HepG2 (cell line): ENCODE data around the gene PLEKHN1. TPM values are rescaled to one million over a fixed set of nuclear protein-coding genes. Genes with fewer than 3 reads are reported as not detected.

Experiments
- AHR ChIP-seq: IDR thresholded peaks from 2 replicates; pipeline ENCODE4 v1.6.1; 2018; ENCODE audit warnings: missing genetic modification reagents, missing compliant biosample characterization
- ARNT ChIP-seq: fragments of 450-650 bp; IDR thresholded peaks from 2 replicates; pipeline ENCODE4 v1.6.1; 2017
- CENPX ChIP-seq: sonication (generic); formaldehyde crosslinking; IDR thresholded peaks from 2 replicates; pipeline ENCODE4 v1.9.0; 2021; ENCODE audit warnings: mild to moderate bottlenecking, missing genetic modification reagents, moderate library complexity
- polyA plus RNA-seq, 8 experiments: library from polyadenylated mRNA; depleted of rRNA in 3 of 8; stranded (reverse) in 7 of 8; unstranded in 1 of 8; fragments of >200 nt; fragmentation: Illumina TruSeq in 4 of 8; extraction: Trizol in 4 of 8; gene quantifications; 2 replicates each; pipeline versions ENCODE4 v1.2.1 to v1.2.3, GENCODE V29; 2011 to 2016; ENCODE audit warnings: low read depth in 4 of 8, missing spikeins in 1 of 8, mixed read lengths in 1 of 8; ENCODE audit not compliant: insufficient read depth in 1 of 8
- total RNA-seq, 5 experiments: library from RNA; depleted of rRNA; stranded (reverse); fragments of >200 nt; fragmentation: Illumina TruSeq; extraction: Trizol; gene quantifications; 2 replicates each; pipeline ENCODE4 v1.2.3, GENCODE V29; 2016; ENCODE audit warnings: low read depth in 1 of 5
- TF ChIP-seq, protein P1 (sequence below): sonication (generic); formaldehyde crosslinking; IDR thresholded peaks from 2 replicates; pipeline ENCODE4 v1.4.0; 2020; ENCODE audit warnings: mild to moderate bottlenecking, missing genetic modification reagents
- TF ChIP-seq, protein P2 (sequence below): IDR thresholded peaks from 2 replicates; pipeline ENCODE4 v1.6.1; 2012; ENCODE audit warnings: low read length, improper control_type of control experiment
- TF ChIP-seq, protein P3 (sequence below): sonication (generic); formaldehyde crosslinking; IDR thresholded peaks from 2 replicates; pipeline ENCODE4 v1.4.0; 2020; ENCODE audit warnings: mild to moderate bottlenecking, missing genetic modification reagents
- TF ChIP-seq, protein P4 (sequence below): sonication (generic); formaldehyde crosslinking; IDR thresholded peaks from 2 replicates; pipeline ENCODE4 v1.4.0; 2020; ENCODE audit warnings: missing genetic modification reagents, mild to moderate bottlenecking, borderline replicate concordance

PLEKHN1 gene
- total and polyA plus RNA-seq, 2 of the 13 experiments (the other 11 are each of a cell fraction or from before 2014, with no cell fraction given) = 0.42 to 0.58 TPM

DNA sequence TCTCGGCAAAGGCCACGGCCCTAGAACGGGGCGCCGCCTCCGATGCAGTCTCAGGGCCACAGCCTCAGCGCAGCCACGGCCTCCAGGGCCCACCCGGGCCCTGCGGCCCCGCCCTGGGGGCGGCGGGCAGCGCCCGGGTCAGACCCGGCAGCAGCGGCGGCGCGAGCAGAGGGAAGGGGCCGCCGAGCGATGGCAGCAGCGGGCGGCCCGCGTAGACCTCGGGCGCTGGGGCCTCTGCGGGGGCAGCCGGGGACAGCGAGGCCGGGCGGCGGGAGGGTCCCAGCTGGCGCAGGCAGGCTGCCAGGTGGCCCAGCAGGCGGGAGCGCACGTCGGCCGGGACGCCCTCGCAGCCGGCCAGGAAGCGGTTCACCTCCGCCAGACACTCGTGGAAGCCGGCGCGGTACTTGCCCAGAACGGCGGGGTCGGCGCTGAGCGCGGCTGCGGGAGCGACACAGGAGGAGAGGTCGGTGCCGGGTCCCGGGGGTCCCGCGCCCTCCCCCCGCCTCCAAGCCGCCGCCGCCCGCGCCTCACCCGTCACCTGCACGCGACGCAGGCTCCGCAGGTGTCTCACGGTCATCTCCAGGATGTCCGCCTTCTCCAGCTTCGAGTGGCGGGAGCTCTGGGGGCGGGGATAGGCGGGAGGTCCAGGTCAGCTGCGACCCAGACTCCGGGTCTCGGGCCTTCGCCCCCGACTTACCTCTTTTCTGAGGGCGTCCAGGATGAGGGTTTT, 32.9 kb downstream of the PLEKHN1 start (continued):
- TF ChIP-seq, protein P1, sequence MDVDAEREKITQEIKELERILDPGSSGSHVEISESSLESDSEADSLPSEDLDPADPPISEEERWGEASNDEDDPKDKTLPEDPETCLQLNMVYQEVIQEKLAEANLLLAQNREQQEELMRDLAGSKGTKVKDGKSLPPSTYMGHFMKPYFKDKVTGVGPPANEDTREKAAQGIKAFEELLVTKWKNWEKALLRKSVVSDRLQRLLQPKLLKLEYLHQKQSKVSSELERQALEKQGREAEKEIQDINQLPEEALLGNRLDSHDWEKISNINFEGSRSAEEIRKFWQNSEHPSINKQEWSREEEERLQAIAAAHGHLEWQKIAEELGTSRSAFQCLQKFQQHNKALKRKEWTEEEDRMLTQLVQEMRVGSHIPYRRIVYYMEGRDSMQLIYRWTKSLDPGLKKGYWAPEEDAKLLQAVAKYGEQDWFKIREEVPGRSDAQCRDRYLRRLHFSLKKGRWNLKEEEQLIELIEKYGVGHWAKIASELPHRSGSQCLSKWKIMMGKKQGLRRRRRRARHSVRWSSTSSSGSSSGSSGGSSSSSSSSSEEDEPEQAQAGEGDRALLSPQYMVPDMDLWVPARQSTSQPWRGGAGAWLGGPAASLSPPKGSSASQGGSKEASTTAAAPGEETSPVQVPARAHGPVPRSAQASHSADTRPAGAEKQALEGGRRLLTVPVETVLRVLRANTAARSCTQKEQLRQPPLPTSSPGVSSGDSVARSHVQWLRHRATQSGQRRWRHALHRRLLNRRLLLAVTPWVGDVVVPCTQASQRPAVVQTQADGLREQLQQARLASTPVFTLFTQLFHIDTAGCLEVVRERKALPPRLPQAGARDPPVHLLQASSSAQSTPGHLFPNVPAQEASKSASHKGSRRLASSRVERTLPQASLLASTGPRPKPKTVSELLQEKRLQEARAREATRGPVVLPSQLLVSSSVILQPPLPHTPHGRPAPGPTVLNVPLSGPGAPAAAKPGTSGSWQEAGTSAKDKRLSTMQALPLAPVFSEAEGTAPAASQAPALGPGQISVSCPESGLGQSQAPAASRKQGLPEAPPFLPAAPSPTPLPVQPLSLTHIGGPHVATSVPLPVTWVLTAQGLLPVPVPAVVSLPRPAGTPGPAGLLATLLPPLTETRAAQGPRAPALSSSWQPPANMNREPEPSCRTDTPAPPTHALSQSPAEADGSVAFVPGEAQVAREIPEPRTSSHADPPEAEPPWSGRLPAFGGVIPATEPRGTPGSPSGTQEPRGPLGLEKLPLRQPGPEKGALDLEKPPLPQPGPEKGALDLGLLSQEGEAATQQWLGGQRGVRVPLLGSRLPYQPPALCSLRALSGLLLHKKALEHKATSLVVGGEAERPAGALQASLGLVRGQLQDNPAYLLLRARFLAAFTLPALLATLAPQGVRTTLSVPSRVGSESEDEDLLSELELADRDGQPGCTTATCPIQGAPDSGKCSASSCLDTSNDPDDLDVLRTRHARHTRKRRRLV = no peak
- TF ChIP-seq, protein P2, sequence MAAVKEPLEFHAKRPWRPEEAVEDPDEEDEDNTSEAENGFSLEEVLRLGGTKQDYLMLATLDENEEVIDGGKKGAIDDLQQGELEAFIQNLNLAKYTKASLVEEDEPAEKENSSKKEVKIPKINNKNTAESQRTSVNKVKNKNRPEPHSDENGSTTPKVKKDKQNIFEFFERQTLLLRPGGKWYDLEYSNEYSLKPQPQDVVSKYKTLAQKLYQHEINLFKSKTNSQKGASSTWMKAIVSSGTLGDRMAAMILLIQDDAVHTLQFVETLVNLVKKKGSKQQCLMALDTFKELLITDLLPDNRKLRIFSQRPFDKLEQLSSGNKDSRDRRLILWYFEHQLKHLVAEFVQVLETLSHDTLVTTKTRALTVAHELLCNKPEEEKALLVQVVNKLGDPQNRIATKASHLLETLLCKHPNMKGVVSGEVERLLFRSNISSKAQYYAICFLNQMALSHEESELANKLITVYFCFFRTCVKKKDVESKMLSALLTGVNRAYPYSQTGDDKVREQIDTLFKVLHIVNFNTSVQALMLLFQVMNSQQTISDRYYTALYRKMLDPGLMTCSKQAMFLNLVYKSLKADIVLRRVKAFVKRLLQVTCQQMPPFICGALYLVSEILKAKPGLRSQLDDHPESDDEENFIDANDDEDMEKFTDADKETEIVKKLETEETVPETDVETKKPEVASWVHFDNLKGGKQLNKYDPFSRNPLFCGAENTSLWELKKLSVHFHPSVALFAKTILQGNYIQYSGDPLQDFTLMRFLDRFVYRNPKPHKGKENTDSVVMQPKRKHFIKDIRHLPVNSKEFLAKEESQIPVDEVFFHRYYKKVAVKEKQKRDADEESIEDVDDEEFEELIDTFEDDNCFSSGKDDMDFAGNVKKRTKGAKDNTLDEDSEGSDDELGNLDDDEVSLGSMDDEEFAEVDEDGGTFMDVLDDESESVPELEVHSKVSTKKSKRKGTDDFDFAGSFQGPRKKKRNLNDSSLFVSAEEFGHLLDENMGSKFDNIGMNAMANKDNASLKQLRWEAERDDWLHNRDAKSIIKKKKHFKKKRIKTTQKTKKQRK = no peak
- no peak for TF ChIP-seq AHR (CRISPR knock-in tag)
- TF ChIP-seq, protein P3, sequence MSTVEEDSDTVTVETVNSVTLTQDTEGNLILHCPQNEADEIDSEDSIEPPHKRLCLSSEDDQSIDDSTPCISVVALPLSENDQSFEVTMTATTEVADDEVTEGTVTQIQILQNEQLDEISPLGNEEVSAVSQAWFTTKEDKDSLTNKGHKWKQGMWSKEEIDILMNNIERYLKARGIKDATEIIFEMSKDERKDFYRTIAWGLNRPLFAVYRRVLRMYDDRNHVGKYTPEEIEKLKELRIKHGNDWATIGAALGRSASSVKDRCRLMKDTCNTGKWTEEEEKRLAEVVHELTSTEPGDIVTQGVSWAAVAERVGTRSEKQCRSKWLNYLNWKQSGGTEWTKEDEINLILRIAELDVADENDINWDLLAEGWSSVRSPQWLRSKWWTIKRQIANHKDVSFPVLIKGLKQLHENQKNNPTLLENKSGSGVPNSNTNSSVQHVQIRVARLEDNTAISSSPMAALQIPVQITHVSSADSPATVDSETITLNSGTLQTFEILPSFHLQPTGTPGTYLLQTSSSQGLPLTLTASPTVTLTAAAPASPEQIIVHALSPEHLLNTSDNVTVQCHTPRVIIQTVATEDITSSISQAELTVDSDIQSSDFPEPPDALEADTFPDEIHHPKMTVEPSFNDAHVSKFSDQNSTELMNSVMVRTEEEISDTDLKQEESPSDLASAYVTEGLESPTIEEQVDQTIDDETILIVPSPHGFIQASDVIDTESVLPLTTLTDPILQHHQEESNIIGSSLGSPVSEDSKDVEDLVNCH (CRISPR knock-in tag) = no peak
- TF ChIP-seq, protein P4, sequence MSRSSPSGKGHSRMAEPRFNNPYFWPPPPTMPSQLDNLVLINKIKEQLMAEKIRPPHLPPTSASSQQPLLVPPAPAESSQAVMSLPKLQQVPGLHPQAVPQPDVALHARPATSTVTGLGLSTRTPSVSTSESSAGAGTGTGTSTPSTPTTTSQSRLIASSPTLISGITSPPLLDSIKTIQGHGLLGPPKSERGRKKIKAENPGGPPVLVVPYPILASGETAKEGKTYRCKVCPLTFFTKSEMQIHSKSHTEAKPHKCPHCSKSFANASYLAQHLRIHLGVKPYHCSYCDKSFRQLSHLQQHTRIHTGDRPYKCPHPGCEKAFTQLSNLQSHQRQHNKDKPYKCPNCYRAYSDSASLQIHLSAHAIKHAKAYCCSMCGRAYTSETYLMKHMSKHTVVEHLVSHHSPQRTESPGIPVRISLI (CRISPR knock-in tag) = no peak
- no peak for TF ChIP-seq CENPX
- no peak for TF ChIP-seq ARNT
